Left ventricle myocardium superior (tissue), 1 donor: ENCODE data around the gene FZD4. TPM values are rescaled to one million over a fixed set of nuclear protein-coding genes. Genes with fewer than 3 reads are reported as not detected.
A peak's percentile ranks its signal among the peaks of the same experiment; 100 is the strongest.
"Not testable (repeated sequence)": the region's sequence is repeated elsewhere in the genome, so short reads cannot be mapped to it uniquely, and the experiment has no call there.

Experiments used
- ATAC-seq: fragments of 200-7000 bp; cut with Tn5 transposase; one replicate; pipeline ENCODE4 v1.9.1; 2020; ENCODE audit warnings: mild to moderate bottlenecking, moderate library complexity
- DNase-seq: peaks from one replicate; pipeline ENCODE4 v3.0.0-alpha.2; 2020
- intact Hi-C: fragments of 100-400 bp; cut with micrococcal nuclease; formaldehyde crosslinking; loops from one replicate; pipeline ENCODE4 v1.11.0; 2022
- long read RNA-seq: library from polyadenylated mRNA; unstranded; transcript quantifications from one replicate; pipeline ENCODE4 v2.0.0, GENCODE V29; 2021
- total RNA-seq: library from RNA; stranded (reverse); fragmentation: NEBNext Ultra II Directional; extraction: Animal tissue kit (Norgen Biotek cat#: 25700); gene quantifications from one replicate; pipeline ENCODE4 v1.2.1, GENCODE V29; 2021
- donor health status: DM: no; HTN: yes; CAD: no; lungs with severe emphysema.

Gene FZD4
- 28.8 TPM for total RNA-seq
- long read RNA-seq, full-length matches to known transcripts = 4 of 14 reads
- long read RNA-seq, partial matches to known transcripts = 0 of 14 reads
- long read RNA-seq, other reads (novel, unspliced or antisense) = 10 of 14 reads

GRCh38 chr11:86955361-86956120, at the start of gene FZD4:
FZD4 (minus strand) TSS chr11:86955395; CDS start chr11:86955085, 310 bp downstream.
- peak; percentile 91 for ATAC-seq
- intact Hi-C loops = loop anchor here (10.0 kb wide), 1 partner anchor 79 kb away; the partner anchor contains the start of gene TMEM135
- peak; percentile 97 for DNase-seq

- DNase-seq, intact Hi-C loops, ATAC-seq: not testable (repeated sequence)
Measured at GRCh38 chr11:87004281-87004680, 49.1 kb upstream of the FZD4 start.

DNA sequence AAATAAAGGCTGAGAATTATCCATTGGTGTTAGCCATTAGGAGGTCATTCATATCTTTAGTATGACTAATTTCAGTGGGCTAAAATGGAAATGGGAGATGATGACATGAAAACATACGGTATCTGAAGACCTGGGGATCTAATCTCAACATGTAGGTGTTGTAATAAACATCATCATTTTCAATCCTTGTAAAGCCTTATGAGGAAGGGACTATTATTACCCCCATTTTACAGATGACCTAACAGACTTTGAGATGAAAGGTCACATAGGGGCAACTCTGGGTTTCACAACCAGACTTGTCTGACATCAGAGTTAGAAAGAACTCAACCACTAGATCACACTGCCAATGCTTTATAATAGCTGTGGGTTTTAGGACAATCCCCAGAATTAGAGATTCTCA, 47.7 kb upstream of the FZD4 start:
- ATAC-seq = no peak
- intact Hi-C loops = no loop called here
- DNase-seq = no peak

GRCh38 chr11:86999859-87000753, 44.9 kb upstream of the FZD4 start:
- peak; percentile 84 for ATAC-seq
- intact Hi-C loops = no loop called here
- peak; percentile 39 for DNase-seq

GRCh38 chr11:86999388-86999787, 44.2 kb upstream of the FZD4 start:
- ATAC-seq (no peak), DNase-seq (no peak)
- intact Hi-C loops = no loop called here

DNA sequence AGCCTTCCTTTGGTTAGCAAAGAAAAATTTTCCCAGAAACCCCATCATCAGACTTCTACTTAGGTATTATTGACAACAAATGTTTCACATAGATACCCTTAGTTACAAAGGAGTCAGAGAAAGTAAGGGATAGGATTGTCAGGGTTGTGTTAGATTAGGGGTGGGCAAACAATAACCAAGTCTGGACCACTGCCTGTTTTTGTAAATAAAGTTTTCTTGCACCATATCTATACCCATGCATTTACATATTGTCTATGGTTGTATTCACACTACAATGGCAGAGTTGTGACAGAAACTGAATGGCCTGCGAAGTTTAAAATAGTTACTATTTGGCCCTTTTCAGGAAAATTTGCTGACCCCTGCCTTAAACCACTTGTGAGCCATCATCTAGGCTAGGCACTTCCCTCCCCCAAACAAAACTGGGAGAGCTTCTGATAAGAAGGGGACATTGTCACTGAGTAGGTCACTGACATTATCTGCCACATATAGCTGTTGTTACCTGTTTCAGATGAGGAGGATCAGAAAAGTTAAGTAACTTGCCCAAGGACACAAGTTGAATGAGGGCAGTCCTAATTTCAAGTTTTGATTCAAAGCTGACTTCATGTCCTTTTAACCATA, 41.9 kb upstream of the FZD4 start:
- intact Hi-C loops = no loop called here
- DNase-seq (no peak), ATAC-seq (no peak)

- DNase-seq (no peak), ATAC-seq (no peak)
- intact Hi-C loops = no loop called here
Measured at GRCh38 chr11:86993031-86993430, 37.8 kb upstream of the FZD4 start.

DNA sequence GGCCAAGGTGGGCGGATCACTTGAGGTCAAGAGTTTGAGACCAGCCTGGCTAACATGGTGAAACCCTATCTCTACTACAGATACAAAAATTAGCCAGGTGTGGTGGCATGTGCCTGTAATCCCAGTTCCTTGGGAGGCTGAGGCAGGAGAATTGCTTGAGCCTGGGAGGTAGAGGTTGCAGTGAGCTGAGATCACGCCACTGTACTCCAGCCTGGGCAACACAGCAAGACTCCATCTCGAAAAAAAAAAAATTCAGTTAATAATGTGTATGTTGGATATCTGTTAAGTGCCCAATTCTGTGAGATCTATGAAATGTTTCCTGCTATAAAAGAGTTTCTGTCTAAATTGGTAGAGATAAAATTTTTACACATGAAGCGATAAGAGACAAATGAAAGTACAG, 37.1 kb upstream of the FZD4 start:
- ATAC-seq, intact Hi-C loops: not testable (repeated sequence)

DNA sequence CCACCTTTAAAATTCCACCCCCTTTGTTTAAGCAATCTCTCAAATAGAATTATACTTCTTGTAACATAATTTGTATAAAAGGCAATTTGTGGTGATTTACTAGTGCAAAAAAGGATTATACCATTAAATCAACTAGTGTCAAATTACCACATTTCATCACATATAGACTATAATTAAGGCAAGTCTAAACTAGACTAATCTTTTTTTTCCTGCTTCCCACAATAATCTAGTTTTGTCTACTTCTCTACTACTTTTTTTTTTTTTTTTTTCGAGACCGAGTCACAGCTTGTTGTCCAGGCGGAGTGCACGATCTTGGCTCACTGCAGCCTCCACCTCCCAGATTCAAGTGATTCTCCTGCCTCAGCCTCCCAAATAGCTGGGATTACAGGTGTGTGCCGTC, 36.1 kb upstream of the FZD4 start:
- intact Hi-C loops = no loop called here
- DNase-seq = no peak
- ATAC-seq = no peak

More for the DNA sequence above, 37.1 kb upstream of the FZD4 start:
- DNase-seq = not testable (repeated sequence)

- no peak for DNase-seq
- intact Hi-C loops = no loop called here
- ATAC-seq = no peak
Measured at GRCh38 chr11:86990515-86990914, 35.3 kb upstream of the FZD4 start.

DNA sequence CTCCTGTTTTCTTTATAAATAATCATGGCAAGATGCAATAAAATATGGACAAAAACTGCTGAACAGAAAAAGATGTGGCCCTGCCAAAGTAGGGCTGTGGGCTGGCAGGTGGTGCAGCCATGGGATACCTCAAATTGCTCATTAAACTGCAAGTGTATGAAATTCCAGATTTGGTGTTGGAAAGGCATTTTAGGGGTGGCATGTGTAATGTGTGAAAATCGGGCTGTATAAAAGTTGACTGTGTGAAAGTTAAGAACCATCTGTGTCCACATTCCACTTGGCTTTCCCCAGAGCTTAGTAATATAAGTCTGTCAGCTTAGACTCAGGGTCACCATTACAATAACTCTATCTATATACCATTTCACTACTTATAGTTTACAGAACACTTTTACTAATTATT, 34.8 kb upstream of the FZD4 start:
- ATAC-seq = peak; percentile 31

GRCh38 chr11:86988351-86988881, 33.2 kb upstream of the FZD4 start:
- intact Hi-C loops = no loop called here

More for the DNA sequence above, 34.8 kb upstream of the FZD4 start:
- intact Hi-C loops = no loop called here
- no peak for DNase-seq

DNA sequence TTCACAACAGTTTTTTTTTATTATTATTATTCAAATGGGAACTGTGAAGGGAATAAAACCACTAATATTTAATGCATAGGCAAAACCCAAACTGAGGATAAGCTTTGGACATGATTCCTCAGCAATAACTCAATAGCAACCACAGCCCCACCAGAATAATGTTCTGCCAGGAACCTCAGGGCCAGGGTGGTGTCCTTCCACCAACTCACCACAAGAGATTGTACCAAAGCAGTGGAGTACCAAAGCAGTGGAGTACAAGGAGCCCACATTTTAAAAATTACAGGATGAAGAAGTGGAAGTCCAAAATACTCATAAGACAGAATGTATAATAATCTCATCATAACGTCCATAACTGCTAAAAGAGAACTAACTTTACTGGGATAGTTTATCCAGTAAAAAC, 32.5 kb upstream of the FZD4 start:
- no peak for DNase-seq

More at GRCh38 chr11:86988351-86988881, 33.2 kb upstream of the FZD4 start:
- no peak for ATAC-seq
- DNase-seq = no peak

DNA sequence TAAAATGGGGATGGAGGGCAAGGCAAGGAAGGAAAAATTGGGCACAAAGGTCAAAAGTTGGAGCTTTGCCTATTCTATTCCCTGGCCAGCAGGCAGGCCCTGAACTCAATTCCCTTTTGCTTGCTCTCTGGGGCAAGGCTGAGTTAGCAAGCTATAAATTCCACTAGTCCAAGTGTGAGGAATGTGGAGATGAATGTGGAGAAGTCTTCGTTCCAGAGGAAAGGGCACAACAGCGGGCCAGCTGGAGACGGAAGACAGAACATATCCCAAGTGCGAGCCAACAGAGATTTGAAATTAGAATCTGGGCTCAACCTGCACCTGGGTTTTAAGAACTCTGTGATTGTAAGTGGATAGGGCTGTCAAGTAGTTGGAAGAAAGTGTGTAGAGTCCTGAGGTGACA, 29.5 kb upstream of the FZD4 start:
- ATAC-seq = peak; percentile 73

More for the DNA sequence above, 32.5 kb upstream of the FZD4 start:
- ATAC-seq = no peak
- intact Hi-C loops = no loop called here

DNA sequence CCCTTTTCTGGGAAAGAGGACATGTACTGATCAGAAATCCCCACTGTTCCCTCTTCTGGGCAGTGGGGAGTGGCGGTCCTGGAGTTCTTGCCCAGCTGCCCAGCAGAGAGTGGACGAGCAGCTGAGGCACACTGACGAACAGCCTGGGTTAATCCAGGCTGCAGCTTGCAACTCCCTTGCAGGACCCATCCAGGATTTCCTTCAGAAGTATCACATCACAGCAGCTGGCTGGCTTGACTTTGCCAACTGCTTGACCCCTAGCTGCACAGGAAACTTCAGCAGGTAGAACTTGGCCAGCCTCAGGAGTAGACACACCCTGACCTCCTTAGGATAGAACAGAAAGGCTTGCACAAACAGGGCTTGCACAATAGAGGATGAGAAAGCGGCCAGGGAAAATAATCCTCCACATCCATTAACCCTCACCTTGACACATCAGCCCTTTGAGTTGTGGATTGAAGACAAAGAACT, 27.9 kb upstream of the FZD4 start:
- intact Hi-C loops = no loop called here
- DNase-seq (no peak), ATAC-seq (peak; percentile 43)

More for the DNA sequence above, 29.5 kb upstream of the FZD4 start:
- intact Hi-C loops = no loop called here
- no peak for DNase-seq

DNA sequence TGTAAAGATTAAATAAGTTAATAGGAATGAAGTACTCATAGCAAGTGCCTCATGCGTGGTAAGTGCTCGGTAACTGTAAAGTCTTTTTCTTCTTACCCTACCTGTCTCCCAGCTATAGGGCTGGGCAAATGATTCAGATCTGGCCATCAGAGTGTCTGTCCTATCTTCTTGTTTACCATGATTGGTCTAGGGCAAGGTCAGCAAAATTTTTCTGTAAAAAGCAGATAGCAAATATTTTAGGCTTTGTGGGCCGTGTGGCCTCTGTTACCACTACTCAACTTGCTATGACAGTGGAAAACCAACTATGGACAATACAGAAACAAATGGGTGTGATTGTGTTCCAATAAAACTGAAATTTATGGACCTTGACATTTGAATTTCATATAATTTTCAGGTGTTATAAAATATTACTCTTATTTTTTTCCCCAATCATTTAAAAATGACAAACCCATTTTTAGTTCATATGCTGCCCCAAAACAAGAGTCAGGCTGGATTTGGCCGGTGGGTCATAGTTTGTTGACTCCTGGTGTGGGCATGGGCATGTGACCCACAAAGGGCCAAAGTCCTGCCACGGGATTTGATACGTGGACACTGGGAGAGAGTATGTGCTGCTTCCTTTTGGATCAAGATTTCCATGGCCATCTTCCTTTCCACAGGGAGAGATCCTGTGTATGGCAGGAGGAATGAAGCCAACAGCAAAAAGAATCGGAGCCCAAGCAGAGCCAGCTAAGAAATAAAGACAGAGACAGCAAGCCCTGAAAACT, 26.8 kb upstream of the FZD4 start:
- intact Hi-C loops = no loop called here
- ATAC-seq (no peak), DNase-seq (no peak)

DNA sequence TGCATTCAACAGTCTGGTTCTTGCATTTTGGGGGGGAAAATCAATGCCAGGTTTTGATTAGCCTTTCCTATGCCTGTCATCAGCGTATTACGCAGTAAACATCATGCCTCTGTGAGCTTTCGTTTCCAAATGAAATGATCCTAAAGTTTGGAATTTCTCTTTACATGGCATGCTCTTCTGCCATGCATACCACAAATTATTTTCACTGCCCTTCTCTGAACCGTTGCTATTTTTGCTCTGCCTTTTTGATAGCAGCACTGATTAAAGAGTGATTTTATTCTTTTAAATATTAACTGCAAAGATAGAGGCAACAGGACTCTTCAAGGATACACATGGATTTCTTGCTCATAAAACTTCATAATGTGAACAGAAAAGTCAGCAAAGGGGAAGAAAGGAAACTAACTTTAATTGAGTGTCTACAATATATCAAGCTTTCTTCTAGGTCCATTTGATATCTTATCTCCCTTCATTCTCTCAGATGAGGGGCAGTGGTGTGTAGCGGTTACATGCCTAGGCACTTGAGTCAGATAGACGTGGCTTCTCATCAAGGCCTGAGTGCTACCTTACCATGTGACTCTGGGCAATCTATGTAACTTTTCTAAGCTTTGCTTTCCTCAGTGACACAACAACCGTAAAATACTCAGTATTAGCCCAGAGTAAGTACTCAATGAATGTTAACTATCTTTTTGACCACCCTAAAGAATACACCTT, 25.0 kb upstream of the FZD4 start:
- ATAC-seq = no peak
- no peak for DNase-seq
- intact Hi-C loops = no loop called here
